ENCODE data around the gene CPNE5.

DNA sequence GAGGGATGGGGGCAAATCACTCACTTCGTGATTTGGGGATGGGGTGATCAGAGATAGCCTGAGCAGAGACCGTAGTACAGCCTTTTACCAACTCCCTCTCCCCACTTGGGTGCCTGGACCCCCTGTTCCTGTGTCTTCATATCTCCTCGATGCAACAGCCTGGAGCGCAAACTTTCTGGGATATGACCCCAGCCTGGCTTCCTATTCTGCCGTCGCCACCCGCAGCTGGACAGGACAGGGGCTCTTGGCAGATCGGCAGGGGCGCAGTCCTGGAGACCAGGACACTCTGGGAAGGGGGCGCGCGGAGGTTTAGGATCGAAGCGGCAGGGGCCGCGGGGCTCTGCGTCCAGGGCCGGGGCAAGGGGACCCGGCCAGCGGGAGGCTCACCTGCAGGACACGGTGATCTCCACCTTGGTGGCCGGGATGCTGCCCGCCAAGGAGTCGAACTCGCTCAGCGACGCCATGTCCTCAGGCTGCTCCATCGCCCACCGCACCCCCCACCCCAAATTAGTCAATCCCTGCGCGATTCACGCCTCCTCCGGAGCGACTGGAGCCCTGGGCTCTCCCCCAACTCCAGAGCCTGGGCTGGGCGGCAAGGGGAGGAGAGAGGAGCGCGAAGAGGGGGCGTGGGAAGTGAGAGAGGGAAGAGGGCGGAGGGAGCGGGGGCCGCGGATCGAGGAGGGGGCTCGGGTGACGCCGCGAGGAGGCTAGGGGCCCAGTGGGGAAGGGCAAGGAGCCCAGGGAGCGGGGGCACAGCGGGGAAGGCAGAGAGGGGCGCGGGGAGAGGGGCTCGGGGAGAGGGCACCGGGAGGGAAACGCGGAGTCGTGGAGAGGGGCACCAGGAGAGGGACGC, at the start of gene CPNE5:
- TF ChIP-seq, protein P1, sequence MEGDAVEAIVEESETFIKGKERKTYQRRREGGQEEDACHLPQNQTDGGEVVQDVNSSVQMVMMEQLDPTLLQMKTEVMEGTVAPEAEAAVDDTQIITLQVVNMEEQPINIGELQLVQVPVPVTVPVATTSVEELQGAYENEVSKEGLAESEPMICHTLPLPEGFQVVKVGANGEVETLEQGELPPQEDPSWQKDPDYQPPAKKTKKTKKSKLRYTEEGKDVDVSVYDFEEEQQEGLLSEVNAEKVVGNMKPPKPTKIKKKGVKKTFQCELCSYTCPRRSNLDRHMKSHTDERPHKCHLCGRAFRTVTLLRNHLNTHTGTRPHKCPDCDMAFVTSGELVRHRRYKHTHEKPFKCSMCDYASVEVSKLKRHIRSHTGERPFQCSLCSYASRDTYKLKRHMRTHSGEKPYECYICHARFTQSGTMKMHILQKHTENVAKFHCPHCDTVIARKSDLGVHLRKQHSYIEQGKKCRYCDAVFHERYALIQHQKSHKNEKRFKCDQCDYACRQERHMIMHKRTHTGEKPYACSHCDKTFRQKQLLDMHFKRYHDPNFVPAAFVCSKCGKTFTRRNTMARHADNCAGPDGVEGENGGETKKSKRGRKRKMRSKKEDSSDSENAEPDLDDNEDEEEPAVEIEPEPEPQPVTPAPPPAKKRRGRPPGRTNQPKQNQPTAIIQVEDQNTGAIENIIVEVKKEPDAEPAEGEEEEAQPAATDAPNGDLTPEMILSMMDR (IDR thresholded peaks at IDR 0.05; ENCODE audit: poor library complexity) = no peak
- TF ChIP-seq EZH2 (IDR thresholded peaks at IDR 0.05; ENCODE audit: borderline replicate concordance) = peak; percentile 56
